A549 (cell line): Measurements from ENCODE around the gene ABCF1. TPM values are rescaled to one million over a fixed set of nuclear protein-coding genes. Genes with fewer than 3 reads are reported as not detected.

ENCODE experiments used
- ATAC-seq, 2 experiments: fragments of 200-7000 bp in 1 of 2; fragments of >200 bp in 1 of 2; cut with Nextera tagmentation in 1 of 2; cut with Tn5 transposase in 1 of 2; 3 replicates each; pipeline versions ENCODE4 v1.8.0 to v1.9.1; 2018 to 2020; ENCODE audit warnings: mild to moderate bottlenecking in 1 of 2, moderate library complexity in 1 of 2
- CTCF ChIA-PET: fragments of 300-600 bp; sonication (Branson Sonifier 250); formaldehyde crosslinking; extraction: SDS; loops from one replicate; lab custom pipeline; 2021; ENCODE audit warnings: antibody characterized with exemption, inconsistent platforms; lab: Yijun Ruan, JAX
- POLR2A ChIA-PET: fragments of 350-600 bp; formaldehyde crosslinking; extraction: SDS; loops from one replicate; lab custom pipeline; 2021; ENCODE audit warnings: antibody characterized with exemption, inconsistent platforms; lab: Yijun Ruan, JAX
- DNase-seq, 2 experiments: peaks; one replicate each; pipeline versions ENCODE4 v3.0.0 to v3.0.0-alpha.2; 2011 to 2016; ENCODE audit warnings: low read depth in 1 of 2, low spot score in 1 of 2
- FAIRE-seq: peaks from 2 replicates; lab custom pipeline; 2011; peaks lifted over from hg19 to GRCh38; lab: Jason Lieb, UNC
- H3K27ac ChIP-seq, 2 experiments: fragments of >200 bp; sonication (Bioruptor Twin); formaldehyde crosslinking; 3 replicates each; pipeline ENCODE4 v1.5.1; 2016 to 2017
- H3K4me1 ChIP-seq: fragments of >200 bp; sonication (Bioruptor Twin); formaldehyde crosslinking; 3 replicates; pipeline ENCODE4 v1.6.1; 2016
- H3K4me2 ChIP-seq: fragments of >200 bp; sonication (Bioruptor Twin); formaldehyde crosslinking; 3 replicates; pipeline ENCODE4 v1.6.1; 2016
- H3K4me3 ChIP-seq: fragments of >200 bp; sonication (Bioruptor Twin); formaldehyde crosslinking; 3 replicates; pipeline ENCODE4 v1.5.1; 2016
- H3K9me3 ChIP-seq: fragments of >200 bp; sonication (Bioruptor Twin); formaldehyde crosslinking; 3 replicates; pipeline ENCODE4 v1.6.1; 2016
- CBX8 ChIP-seq: fragments of 200-600 bp; sonication (generic); IDR thresholded peaks from 2 replicates; pipeline ENCODE4 v1.6.1; 2016
- FOSB ChIP-seq: fragments of 250-450 bp; sonication (Bioruptor Pico); IDR thresholded peaks from 2 replicates; pipeline ENCODE4 v1.5.0; 2020; ENCODE audit warnings: mild to moderate bottlenecking, moderate library complexity
- FOSL2 ChIP-seq, 2 experiments: fragments of 450-650 bp in 1 of 2; fragments of >200 bp in 1 of 2; sonication (Bioruptor Twin) in 1 of 2; formaldehyde crosslinking; IDR thresholded peaks; 2 replicates each; pipeline versions ENCODE4 v1.5.0 to v1.6.1; 2016 to 2020; ENCODE audit warnings: mild to moderate bottlenecking in 1 of 2, moderate library complexity in 1 of 2
- GATA3 ChIP-seq: IDR thresholded peaks from 2 replicates; pipeline ENCODE4 v1.6.1; 2012; ENCODE audit warnings: borderline replicate concordance
- HOXA7 ChIP-seq: fragments of 250-450 bp; sonication (Bioruptor Pico); IDR thresholded peaks from 2 replicates; pipeline ENCODE4 v1.5.0; 2020; ENCODE audit warnings: mild to moderate bottlenecking, moderate library complexity
- HOXB5 ChIP-seq: fragments of 250-450 bp; sonication (Bioruptor Pico); IDR thresholded peaks from 2 replicates; pipeline ENCODE4 v1.5.0; 2020; ENCODE audit warnings: mild to moderate bottlenecking, moderate library complexity
- JUNB ChIP-seq: fragments of >200 bp; sonication (Bioruptor Twin); formaldehyde crosslinking; IDR thresholded peaks from 2 replicates; pipeline ENCODE4 v1.6.1; 2016
- KDM5A ChIP-seq: fragments of 200-600 bp; sonication (generic); IDR thresholded peaks from 2 replicates; pipeline ENCODE4 v1.6.1; 2016; ENCODE audit warnings: antibody characterized with exemption, mild to moderate bottlenecking
- MAFK ChIP-seq: fragments of 450-650 bp; IDR thresholded peaks from 2 replicates; pipeline ENCODE4 v1.6.1; 2014; ENCODE audit not compliant: partially characterized antibody
- POLR2A ChIP-seq: IDR thresholded peaks from 2 replicates; pipeline ENCODE4 v1.6.1; 2012; ENCODE audit warnings: mild to moderate bottlenecking, low read length
- RAD21 ChIP-seq, 2 experiments: fragments of >200 bp in 1 of 2; sonication (Bioruptor Twin) in 1 of 2; formaldehyde crosslinking in 1 of 2; IDR thresholded peaks in 1 of 2; conservative IDR thresholded peaks in 1 of 2; 2 replicates in 1 of 2; 3 replicates in 1 of 2; pipeline ENCODE4 v1.6.1; 2012 to 2018; ENCODE audit warnings: inconsistent platforms in 1 of 2
- RCOR1 ChIP-seq: fragments of 150-350 bp; IDR thresholded peaks from 2 replicates; pipeline ENCODE4 v1.6.1; 2014; ENCODE audit warnings: antibody characterized with exemption, low read length, low read depth
- RNF2 ChIP-seq: fragments of 200-600 bp; sonication (generic); IDR thresholded peaks from 2 replicates; pipeline ENCODE4 v1.6.1; 2016; ENCODE audit warnings: low read depth, mild to moderate bottlenecking, antibody characterized with exemption, moderate library complexity, borderline replicate concordance
- SREBF2 ChIP-seq: fragments of 450-650 bp; IDR thresholded peaks from 2 replicates; pipeline ENCODE4 v1.6.1; 2014; ENCODE audit warnings: mild to moderate bottlenecking, moderate library complexity
- ZC3H11A ChIP-seq: fragments of 450-650 bp; IDR thresholded peaks from 2 replicates; pipeline ENCODE4 v1.6.1; 2014; ENCODE audit warnings: antibody characterized with exemption, mild to moderate bottlenecking
- WGBS: methylation state at CpG from one replicate; pipeline ENCODE4 v1.1.6; 2017; ENCODE audit errors: missing lambda C conversion rate; 5-methylcytosine and 5-hydroxymethylcytosine counted together
- polyA plus RNA-seq, 4 experiments: library from polyadenylated mRNA; depleted of rRNA in 3 of 4; stranded (reverse); fragments of >200 nt; fragmentation: RNase III in 1 of 4; extraction: RNeasy Plus Mini Kit Qiagen cat#74134 plus additional on column Dnase treatment in 1 of 4; gene quantifications; 2 replicates in 3 of 4; 3 replicates in 1 of 4; pipeline ENCODE4 v1.2.3, GENCODE V29; 2011 to 2017
- TF ChIP-seq, protein P1 (sequence below): fragments of >200 bp; sonication (Bioruptor Twin); formaldehyde crosslinking; IDR thresholded peaks from 3 replicates; pipeline ENCODE4 v1.5.1; 2016
- TF ChIP-seq, protein P2 (sequence below): fragments of 250-450 bp; sonication (Bioruptor Pico); IDR thresholded peaks from 2 replicates; pipeline ENCODE4 v1.5.0; 2021; ENCODE audit warnings: mild to moderate bottlenecking, moderate library complexity, borderline replicate concordance
- TF ChIP-seq, protein P3 (sequence below): fragments of 250-450 bp; sonication (Bioruptor Pico); IDR thresholded peaks from 2 replicates; pipeline ENCODE4 v1.5.0; 2020; ENCODE audit warnings: low read depth, mild to moderate bottlenecking, moderate library complexity
- TF ChIP-seq, protein P4 (sequence below): fragments of >200 bp; sonication (Bioruptor Twin); formaldehyde crosslinking; IDR thresholded peaks from 3 replicates; pipeline ENCODE4 v1.6.1; 2016
- TF ChIP-seq, protein P5 (sequence below): IDR thresholded peaks from 2 replicates; pipeline ENCODE4 v1.6.1; 2012

ABCF1 gene
- polyA plus RNA-seq, 2 of the 4 experiments (the other 2 are of a cell fraction), result 31.0 to 72.0 TPM

DNA sequence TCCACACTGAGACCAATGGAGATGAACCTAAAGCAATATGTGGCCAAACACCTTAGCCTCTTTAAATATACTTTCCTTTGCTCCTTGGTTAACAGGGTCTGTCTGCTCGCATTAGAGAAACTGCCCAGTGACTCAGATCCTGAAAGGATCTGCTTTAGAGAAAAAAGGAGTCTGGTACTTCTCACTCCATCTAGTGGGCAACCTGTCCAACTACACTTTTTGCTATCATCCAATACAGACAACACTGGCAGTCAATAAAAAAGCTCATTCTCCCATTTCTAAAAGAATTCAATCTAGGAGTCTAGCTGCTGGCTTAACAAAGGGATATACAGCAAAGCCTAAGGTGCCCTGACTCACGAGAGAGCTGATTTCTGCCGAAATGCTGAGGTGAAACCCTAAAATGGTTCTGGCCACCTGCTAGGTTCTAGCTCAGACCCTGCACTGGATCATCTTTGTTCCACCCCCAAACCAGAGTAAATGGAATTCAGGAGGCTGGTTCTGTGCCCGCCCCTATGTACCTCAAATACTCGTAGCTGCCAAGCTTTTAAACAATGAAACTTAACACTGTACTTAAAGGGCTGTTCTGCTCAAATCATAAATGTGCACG lies 26.5 kb upstream of the ABCF1 start (continued):
- TF ChIP-seq, protein P1, sequence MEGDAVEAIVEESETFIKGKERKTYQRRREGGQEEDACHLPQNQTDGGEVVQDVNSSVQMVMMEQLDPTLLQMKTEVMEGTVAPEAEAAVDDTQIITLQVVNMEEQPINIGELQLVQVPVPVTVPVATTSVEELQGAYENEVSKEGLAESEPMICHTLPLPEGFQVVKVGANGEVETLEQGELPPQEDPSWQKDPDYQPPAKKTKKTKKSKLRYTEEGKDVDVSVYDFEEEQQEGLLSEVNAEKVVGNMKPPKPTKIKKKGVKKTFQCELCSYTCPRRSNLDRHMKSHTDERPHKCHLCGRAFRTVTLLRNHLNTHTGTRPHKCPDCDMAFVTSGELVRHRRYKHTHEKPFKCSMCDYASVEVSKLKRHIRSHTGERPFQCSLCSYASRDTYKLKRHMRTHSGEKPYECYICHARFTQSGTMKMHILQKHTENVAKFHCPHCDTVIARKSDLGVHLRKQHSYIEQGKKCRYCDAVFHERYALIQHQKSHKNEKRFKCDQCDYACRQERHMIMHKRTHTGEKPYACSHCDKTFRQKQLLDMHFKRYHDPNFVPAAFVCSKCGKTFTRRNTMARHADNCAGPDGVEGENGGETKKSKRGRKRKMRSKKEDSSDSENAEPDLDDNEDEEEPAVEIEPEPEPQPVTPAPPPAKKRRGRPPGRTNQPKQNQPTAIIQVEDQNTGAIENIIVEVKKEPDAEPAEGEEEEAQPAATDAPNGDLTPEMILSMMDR, result peak; percentile 60
- TF ChIP-seq RNF2, result no peak
- no peak for TF ChIP-seq CBX8
- peak in 1 of 2 experiments; percentile 50; a peak in 4 of 5 replicates for TF ChIP-seq RAD21 (conservative IDR thresholded peaks at IDR 0.05 in 1 of 2, IDR thresholded peaks at IDR 0.05 in 1 of 2)

DNA sequence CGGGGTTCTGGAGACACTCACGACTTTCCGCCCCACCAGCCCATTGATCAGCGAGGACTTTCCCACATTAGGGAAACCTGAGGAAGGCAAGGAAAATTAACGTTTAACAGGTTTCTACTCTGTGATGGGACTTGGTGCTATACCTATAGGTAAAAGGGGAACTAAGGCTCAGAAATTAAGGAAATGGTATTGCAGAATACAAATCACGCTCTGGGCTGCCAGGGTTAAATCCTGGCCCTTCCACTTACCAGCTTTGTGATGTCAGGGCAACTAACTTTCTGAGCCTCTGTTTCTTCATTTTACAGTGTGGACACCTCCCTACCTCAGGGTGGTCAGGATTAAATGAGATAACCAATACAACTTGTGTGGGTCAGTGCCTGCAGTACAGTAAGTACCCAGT lies 23.8 kb upstream of the ABCF1 start:
- no peak overlapping the region for H3K27ac ChIP-seq
- H3K9me3 ChIP-seq, result no peaks in the 10 kb centered on the region
- ATAC-seq, result no peak
- TF ChIP-seq FOSB (CRISPR knock-in tag) (no peak), POLR2A (no peak), JUNB (no peak)
- TF ChIP-seq, protein P2, sequence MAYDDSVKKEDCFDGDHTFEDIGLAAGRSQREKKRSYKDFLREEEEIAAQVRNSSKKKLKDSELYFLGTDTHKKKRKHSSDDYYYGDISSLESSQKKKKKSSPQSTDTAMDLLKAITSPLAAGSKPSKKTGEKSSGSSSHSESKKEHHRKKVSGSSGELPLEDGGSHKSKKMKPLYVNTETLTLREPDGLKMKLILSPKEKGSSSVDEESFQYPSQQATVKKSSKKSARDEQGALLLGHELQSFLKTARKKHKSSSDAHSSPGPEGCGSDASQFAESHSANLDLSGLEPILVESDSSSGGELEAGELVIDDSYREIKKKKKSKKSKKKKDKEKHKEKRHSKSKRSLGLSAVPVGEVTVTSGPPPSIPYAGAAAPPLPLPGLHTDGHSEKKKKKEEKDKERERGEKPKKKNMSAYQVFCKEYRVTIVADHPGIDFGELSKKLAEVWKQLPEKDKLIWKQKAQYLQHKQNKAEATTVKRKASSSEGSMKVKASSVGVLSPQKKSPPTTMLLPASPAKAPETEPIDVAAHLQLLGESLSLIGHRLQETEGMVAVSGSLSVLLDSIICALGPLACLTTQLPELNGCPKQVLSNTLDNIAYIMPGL (CRISPR knock-in tag), result no peak
- TF ChIP-seq, protein P1, result no peak
- TF ChIP-seq, protein P3, sequence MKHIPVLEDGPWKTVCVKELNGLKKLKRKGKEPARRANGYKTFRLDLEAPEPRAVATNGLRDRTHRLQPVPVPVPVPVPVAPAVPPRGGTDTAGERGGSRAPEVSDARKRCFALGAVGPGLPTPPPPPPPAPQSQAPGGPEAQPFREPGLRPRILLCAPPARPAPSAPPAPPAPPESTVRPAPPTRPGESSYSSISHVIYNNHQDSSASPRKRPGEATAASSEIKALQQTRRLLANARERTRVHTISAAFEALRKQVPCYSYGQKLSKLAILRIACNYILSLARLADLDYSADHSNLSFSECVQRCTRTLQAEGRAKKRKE (CRISPR knock-in tag), result no peak
- TF ChIP-seq, all 56 proteins: peak for 0
- FAIRE-seq, result no peak
- H3K4me2 ChIP-seq, result no peak overlapping the region
- ChIA-PET POLR2A (no interaction called here), CTCF (interaction anchor here (1.2 to 16.0 kb wide), 4 partner anchors 9 to 540 kb away, joined by 3 to 320 read pairs (median 56); no protein-coding TSS in a partner anchor)
- DNase-seq, result no peak
- H3K4me1 ChIP-seq, result no peaks in the 10 kb centered on the region
- H3K4me3 ChIP-seq, result no peak overlapping the region
- 90% methylated on average over 6 of the region's 6 CpGs for WGBS

DNA sequence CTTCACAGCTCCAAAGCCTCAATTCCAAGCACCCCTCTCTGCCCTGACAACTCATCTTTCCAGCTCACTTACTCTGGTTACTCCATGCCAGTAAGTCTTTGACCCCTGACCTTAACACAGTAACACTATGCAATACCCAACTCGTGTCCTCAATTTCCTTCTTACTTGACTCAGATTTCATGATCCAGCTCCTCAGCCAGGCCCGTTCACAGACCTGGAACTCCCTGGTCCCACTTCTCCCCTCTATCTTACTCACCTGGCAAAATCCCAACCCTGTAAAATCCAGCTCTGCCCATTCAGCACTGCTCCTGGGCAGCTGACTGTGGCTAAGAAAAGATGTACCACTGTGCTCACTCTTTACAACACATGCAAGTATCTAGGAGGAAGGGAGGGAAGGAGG lies 22.9 kb upstream of the ABCF1 start:
- POLR2A ChIA-PET, result no interaction called here
- no peak overlapping the region for H3K4me3 ChIP-seq
- WGBS, result 70% methylated on average over 2 of the region's 2 CpGs
- ATAC-seq (no peak), FAIRE-seq (no peak), DNase-seq (no peak)
- no peaks in the 10 kb centered on the region for H3K4me1 ChIP-seq
- no peak overlapping the region for H3K4me2 ChIP-seq
- no peak overlapping the region for H3K27ac ChIP-seq
- H3K9me3 ChIP-seq, result no peaks in the 10 kb centered on the region
- TF ChIP-seq HOXA7 (CRISPR knock-in tag) (no peak), KDM5A (no peak), ZC3H11A (no peak), SREBF2 (no peak), GATA3 (no peak), HOXB5 (CRISPR knock-in tag) (no peak), MAFK (no peak), FOSL2 (IDR thresholded peaks at IDR 0.05) (no peak), FOSL2 (CRISPR knock-in tag; IDR thresholded peaks at IDR 0.05) (no peak), RCOR1 (no peak)
- TF ChIP-seq, protein P4, sequence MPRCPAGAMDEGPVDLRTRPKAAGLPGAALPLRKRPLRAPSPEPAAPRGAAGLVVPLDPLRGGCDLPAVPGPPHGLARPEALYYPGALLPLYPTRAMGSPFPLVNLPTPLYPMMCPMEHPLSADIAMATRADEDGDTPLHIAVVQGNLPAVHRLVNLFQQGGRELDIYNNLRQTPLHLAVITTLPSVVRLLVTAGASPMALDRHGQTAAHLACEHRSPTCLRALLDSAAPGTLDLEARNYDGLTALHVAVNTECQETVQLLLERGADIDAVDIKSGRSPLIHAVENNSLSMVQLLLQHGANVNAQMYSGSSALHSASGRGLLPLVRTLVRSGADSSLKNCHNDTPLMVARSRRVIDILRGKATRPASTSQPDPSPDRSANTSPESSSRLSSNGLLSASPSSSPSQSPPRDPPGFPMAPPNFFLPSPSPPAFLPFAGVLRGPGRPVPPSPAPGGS, result no peak
- TF ChIP-seq, protein P5, sequence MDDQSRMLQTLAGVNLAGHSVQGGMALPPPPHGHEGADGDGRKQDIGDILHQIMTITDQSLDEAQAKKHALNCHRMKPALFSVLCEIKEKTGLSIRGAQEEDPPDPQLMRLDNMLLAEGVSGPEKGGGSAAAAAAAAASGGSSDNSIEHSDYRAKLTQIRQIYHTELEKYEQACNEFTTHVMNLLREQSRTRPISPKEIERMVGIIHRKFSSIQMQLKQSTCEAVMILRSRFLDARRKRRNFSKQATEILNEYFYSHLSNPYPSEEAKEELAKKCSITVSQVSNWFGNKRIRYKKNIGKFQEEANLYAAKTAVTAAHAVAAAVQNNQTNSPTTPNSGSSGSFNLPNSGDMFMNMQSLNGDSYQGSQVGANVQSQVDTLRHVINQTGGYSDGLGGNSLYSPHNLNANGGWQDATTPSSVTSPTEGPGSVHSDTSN, result no peak
- TF ChIP-seq, protein P2 (CRISPR knock-in tag), result no peak
- TF ChIP-seq, all 56 proteins: peak for 0
- CTCF ChIA-PET, result interaction anchor here (0.9 to 16.0 kb wide), 5 partner anchors 10 to 539 kb away, joined by 3 to 320 read pairs (median 4); no protein-coding TSS in a partner anchor
